ENCODE data around the gene INSIG2. TPM values are rescaled to one million over a fixed set of nuclear protein-coding genes. Genes with fewer than 3 reads are reported as not detected.

The INSIG2 gene
- polyA plus RNA-seq, 1 of the 3 experiments (the other 2 are of a cell fraction): 8.7 TPM

DNA sequence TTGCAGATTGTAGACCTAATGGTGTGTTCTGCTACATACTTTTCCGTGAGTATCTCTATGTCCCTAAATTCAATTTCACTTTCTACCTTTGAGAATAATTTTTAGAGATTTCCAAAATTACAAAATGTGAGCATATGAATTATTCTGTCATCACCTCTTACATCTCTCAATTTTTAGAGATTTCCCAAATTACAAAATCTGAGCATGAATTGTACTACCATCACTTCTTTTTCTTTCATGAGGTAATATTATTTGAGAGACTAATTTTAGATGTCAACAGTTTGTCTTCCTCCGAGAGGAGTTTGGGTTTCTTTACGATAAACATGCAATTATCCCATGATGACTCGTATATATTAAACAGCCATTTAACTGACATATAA lies 32.1 kb downstream of the INSIG2 start:
- H3K36me3 ChIP-seq (replicated peaks in 1 of 2; ENCODE audit: control insufficient read depth in 1 of 2, insufficient read depth in 2 of 2, low read length in 1 of 2): no peaks in the 10 kb centered on the region
- TF ChIP-seq RAD21 (IDR thresholded peaks at IDR 0.05; ENCODE audit: low read length) (no peak), RCOR1 (IDR thresholded peaks at IDR 0.05; ENCODE audit: low read length) (no peak), YY1 (IDR thresholded peaks at IDR 0.05; ENCODE audit: low read depth) (no peak), RFX5 (IDR thresholded peaks at IDR 0.05; ENCODE audit: low read length) (no peak), FOXM1 (IDR thresholded peaks at IDR 0.05; ENCODE audit: low read depth) (no peak), TCF12 (IDR thresholded peaks at IDR 0.05) (no peak), RXRA (IDR thresholded peaks at IDR 0.05; ENCODE audit: borderline replicate concordance, low read depth) (no peak)
- TF ChIP-seq, protein P1, sequence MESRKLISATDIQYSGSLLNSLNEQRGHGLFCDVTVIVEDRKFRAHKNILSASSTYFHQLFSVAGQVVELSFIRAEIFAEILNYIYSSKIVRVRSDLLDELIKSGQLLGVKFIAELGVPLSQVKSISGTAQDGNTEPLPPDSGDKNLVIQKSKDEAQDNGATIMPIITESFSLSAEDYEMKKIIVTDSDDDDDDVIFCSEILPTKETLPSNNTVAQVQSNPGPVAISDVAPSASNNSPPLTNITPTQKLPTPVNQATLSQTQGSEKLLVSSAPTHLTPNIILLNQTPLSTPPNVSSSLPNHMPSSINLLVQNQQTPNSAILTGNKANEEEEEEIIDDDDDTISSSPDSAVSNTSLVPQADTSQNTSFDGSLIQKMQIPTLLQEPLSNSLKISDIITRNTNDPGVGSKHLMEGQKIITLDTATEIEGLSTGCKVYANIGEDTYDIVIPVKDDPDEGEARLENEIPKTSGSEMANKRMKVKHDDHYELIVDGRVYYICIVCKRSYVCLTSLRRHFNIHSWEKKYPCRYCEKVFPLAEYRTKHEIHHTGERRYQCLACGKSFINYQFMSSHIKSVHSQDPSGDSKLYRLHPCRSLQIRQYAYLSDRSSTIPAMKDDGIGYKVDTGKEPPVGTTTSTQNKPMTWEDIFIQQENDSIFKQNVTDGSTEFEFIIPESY (IDR thresholded peaks at IDR 0.05; ENCODE audit: borderline replicate concordance, low read depth): no peak
- CTCF ChIA-PET: no interaction called here
- POLR2A ChIA-PET: no interaction called here
- no peaks in the 10 kb centered on the region for H3K9me3 ChIP-seq
- H3K27me3 ChIP-seq (ENCODE audit: insufficient read depth): no peaks in the 10 kb centered on the region
- H3K4me2 ChIP-seq: no peak overlapping the region
- no peak overlapping the region for H3K9ac ChIP-seq
- no peak for DNase-seq
- H3F3A ChIP-seq (replicated peaks; ENCODE audit: insufficient read depth): no peaks in the 10 kb centered on the region
- no peak overlapping the region for H2AFZ ChIP-seq (ENCODE audit: low read depth)
- H3K27ac ChIP-seq (ENCODE audit: low read depth in 2 of 2, low read length in 1 of 2): no peak overlapping the region
- H3K9me2 ChIP-seq: no peaks in the 10 kb centered on the region
- no peaks in the 10 kb centered on the region for H3K79me2 ChIP-seq (ENCODE audit: insufficient read depth)
- no peaks in the 10 kb centered on the region for H3K4me1 ChIP-seq (ENCODE audit: control insufficient read depth in 1 of 2, insufficient read depth in 2 of 2, low read depth in 1 of 2, low read length in 1 of 2)
- no peak overlapping the region for H3K4me3 ChIP-seq (ENCODE audit: low read depth in 2 of 2, low read length in 1 of 2)
- no peaks in the 10 kb centered on the region for H4K20me1 ChIP-seq (ENCODE audit: insufficient read depth)
- WGBS (ENCODE audit: low lambda C conversion rate): 87% methylated on average over 4 of the region's 4 CpGs

DNA sequence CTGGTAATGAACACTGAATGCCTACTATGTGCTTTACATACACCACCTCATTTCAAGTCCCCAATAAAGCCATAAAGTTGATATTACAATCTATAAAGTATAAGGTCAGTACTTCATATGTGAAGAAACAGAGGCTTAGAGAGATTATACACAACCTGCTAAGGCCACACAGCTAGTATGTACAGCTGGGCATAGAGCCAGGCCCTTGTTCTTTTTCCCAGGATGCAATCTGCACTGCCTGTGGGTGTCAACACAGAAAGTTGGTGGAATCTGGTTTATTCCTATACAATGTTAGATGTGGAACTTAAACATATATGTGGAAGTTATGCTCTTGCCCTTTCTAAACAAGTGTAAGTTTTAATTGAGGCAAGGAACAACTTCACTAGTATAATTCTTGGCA lies 32.8 kb downstream of the INSIG2 start:
- TF ChIP-seq TCF12 (IDR thresholded peaks at IDR 0.05) (no peak), EP300 (IDR thresholded peaks at IDR 0.05; ENCODE audit: borderline replicate concordance in 1 of 2, low read depth in 1 of 2, low read length in 1 of 2) (no peak), GATA2 (CRISPR knock-in tag; IDR thresholded peaks at IDR 0.05) (no peak), POLR2AphosphoS5 (IDR thresholded peaks at IDR 0.05; ENCODE audit: low read depth, low read length) (no peak)
- Histone ChIP-seq H4K20me1 (ENCODE audit: insufficient read depth) (no peaks in the 10 kb centered on the region), H3K36me3 (replicated peaks in 1 of 2; ENCODE audit: control insufficient read depth in 1 of 2, insufficient read depth in 2 of 2, low read length in 1 of 2) (no peaks in the 10 kb centered on the region), H2AFZ (ENCODE audit: low read depth) (no peak overlapping the region), H3K4me3 (ENCODE audit: low read depth in 2 of 2, low read length in 1 of 2) (no peak overlapping the region), H3K4me1 (ENCODE audit: control insufficient read depth in 1 of 2, insufficient read depth in 2 of 2, low read depth in 1 of 2, low read length in 1 of 2) (no peaks in the 10 kb centered on the region), H3K9ac (no peak overlapping the region), H3K27me3 (ENCODE audit: insufficient read depth) (no peaks in the 10 kb centered on the region), H3K4me2 (no peak overlapping the region), H3F3A (replicated peaks; ENCODE audit: insufficient read depth) (no peaks in the 10 kb centered on the region), H3K9me2 (no peaks in the 10 kb centered on the region), H3K9me3 (no peaks in the 10 kb centered on the region), H3K79me2 (ENCODE audit: insufficient read depth) (no peaks in the 10 kb centered on the region), H3K27ac (ENCODE audit: low read depth in 2 of 2, low read length in 1 of 2) (no peak overlapping the region)
- CTCF ChIA-PET: no interaction called here
- DNase-seq: no peak
- POLR2A ChIA-PET: no interaction called here

DNA sequence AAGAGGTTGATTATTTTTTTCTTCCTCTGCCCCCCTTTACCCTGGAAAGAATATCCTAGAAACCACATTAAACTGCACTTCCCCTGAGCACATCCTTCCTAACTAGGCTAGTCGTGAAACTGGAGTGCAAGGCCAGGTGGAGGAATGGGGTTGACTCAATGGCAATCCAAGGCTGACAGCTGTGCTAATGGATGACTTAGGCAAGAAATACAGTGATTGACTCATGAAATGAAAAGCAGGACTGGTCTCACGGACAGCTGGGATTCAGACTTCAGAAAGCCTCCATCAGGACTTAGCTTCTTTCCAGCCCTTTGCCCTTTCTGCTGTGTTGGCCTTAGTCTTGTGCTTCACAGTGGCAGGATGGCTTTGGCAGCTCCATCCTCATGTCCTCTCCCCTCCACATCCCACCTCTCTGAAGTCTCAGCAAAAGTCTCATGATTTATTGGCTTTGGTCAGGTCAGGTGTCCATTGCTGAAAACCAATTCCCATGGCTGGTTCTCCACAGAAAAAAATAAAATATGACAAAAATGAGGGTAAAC lies 33.8 kb downstream of the INSIG2 start:
- H3K79me2 ChIP-seq (ENCODE audit: insufficient read depth): no peaks in the 10 kb centered on the region
- DNase-seq: no peak
- H3K9ac ChIP-seq: no peak overlapping the region
- ChIA-PET POLR2A (no interaction called here), CTCF (no interaction called here)
- H3K4me1 ChIP-seq (ENCODE audit: control insufficient read depth in 1 of 2, insufficient read depth in 2 of 2, low read depth in 1 of 2, low read length in 1 of 2): no peaks in the 10 kb centered on the region
- TF ChIP-seq RAD21 (IDR thresholded peaks at IDR 0.05; ENCODE audit: low read length): no peak
- TF ChIP-seq GATA2 (CRISPR knock-in tag; IDR thresholded peaks at IDR 0.05): no peak
- TF ChIP-seq, protein P2, sequence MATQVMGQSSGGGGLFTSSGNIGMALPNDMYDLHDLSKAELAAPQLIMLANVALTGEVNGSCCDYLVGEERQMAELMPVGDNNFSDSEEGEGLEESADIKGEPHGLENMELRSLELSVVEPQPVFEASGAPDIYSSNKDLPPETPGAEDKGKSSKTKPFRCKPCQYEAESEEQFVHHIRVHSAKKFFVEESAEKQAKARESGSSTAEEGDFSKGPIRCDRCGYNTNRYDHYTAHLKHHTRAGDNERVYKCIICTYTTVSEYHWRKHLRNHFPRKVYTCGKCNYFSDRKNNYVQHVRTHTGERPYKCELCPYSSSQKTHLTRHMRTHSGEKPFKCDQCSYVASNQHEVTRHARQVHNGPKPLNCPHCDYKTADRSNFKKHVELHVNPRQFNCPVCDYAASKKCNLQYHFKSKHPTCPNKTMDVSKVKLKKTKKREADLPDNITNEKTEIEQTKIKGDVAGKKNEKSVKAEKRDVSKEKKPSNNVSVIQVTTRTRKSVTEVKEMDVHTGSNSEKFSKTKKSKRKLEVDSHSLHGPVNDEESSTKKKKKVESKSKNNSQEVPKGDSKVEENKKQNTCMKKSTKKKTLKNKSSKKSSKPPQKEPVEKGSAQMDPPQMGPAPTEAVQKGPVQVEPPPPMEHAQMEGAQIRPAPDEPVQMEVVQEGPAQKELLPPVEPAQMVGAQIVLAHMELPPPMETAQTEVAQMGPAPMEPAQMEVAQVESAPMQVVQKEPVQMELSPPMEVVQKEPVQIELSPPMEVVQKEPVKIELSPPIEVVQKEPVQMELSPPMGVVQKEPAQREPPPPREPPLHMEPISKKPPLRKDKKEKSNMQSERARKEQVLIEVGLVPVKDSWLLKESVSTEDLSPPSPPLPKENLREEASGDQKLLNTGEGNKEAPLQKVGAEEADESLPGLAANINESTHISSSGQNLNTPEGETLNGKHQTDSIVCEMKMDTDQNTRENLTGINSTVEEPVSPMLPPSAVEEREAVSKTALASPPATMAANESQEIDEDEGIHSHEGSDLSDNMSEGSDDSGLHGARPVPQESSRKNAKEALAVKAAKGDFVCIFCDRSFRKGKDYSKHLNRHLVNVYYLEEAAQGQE (IDR thresholded peaks at IDR 0.05; ENCODE audit: low read depth, low read length): no peak
- no peak for TF ChIP-seq SIN3A (IDR thresholded peaks at IDR 0.05; ENCODE audit: borderline replicate concordance, low read depth, low read length)
- TF ChIP-seq FOXM1 (IDR thresholded peaks at IDR 0.05; ENCODE audit: low read depth): no peak
- no peak for TF ChIP-seq POLR2AphosphoS5 (IDR thresholded peaks at IDR 0.05; ENCODE audit: low read depth, low read length)
- no peak for TF ChIP-seq RFX5 (IDR thresholded peaks at IDR 0.05; ENCODE audit: low read length)
- TF ChIP-seq FOXJ3 (CRISPR knock-in tag; IDR thresholded peaks at IDR 0.05): no peak
- H3K4me3 ChIP-seq (ENCODE audit: low read depth in 2 of 2, low read length in 1 of 2): no peak overlapping the region
- H3K36me3 ChIP-seq (replicated peaks in 1 of 2; ENCODE audit: control insufficient read depth in 1 of 2, insufficient read depth in 2 of 2, low read length in 1 of 2): no peaks in the 10 kb centered on the region
- no peaks in the 10 kb centered on the region for H3K27me3 ChIP-seq (ENCODE audit: insufficient read depth)
- H3K4me2 ChIP-seq: no peak overlapping the region
- H2AFZ ChIP-seq (ENCODE audit: low read depth): no peak overlapping the region
- H3F3A ChIP-seq (replicated peaks; ENCODE audit: insufficient read depth): no peaks in the 10 kb centered on the region
- H3K9me2 ChIP-seq: no peaks in the 10 kb centered on the region
- no peaks in the 10 kb centered on the region for H4K20me1 ChIP-seq (ENCODE audit: insufficient read depth)
- H3K27ac ChIP-seq (ENCODE audit: low read depth in 2 of 2, low read length in 1 of 2): no peak overlapping the region
- no peaks in the 10 kb centered on the region for H3K9me3 ChIP-seq
- 13% methylated on average over 2 of the region's 2 CpGs for WGBS (ENCODE audit: low lambda C conversion rate)
